Calu3 (cell line): ENCODE results near the gene ARHGEF16. TPM values are rescaled to one million over a fixed set of nuclear protein-coding genes. Genes with fewer than 3 reads are reported as not detected.

Source experiments
- BruUV-seq: library from RNA; stranded (reverse); fragments of 400-500 nt; replicated peaks from 2 replicates; lab custom pipeline; 2021; lab: Mats Ljungman, UMichigan
- CTCF ChIA-PET: fragments of 300-600 bp; sonication (Branson Sonifier 250); formaldehyde crosslinking; loops from one replicate; lab custom pipeline; 2022; ENCODE audit warnings: antibody characterized with exemption; lab: Charles Lee
- DNase-seq: peaks from one replicate; pipeline ENCODE4 v3.0.0; 2022
- H3K27ac Mint-ChIP-seq: one replicate; pipeline ENCODE4 v1.8.0; 2022; ENCODE audit warnings: mixed read lengths; ENCODE audit not compliant: unreplicated experiment
- H3K27me3 Mint-ChIP-seq: one replicate; pipeline ENCODE4 v1.8.0; 2022; ENCODE audit warnings: mixed read lengths; ENCODE audit not compliant: unreplicated experiment
- H3K36me3 Mint-ChIP-seq: one replicate; pipeline ENCODE4 v1.8.0; 2022; ENCODE audit warnings: mild to moderate bottlenecking, moderate library complexity, mixed read lengths; ENCODE audit not compliant: insufficient read depth, unreplicated experiment
- H3K4me1 Mint-ChIP-seq: one replicate; pipeline ENCODE4 v1.8.0; 2022; ENCODE audit warnings: mild to moderate bottlenecking, low read depth, mixed read lengths; ENCODE audit not compliant: unreplicated experiment
- H3K4me3 Mint-ChIP-seq: one replicate; pipeline ENCODE4 v1.8.0; 2022; ENCODE audit warnings: mild to moderate bottlenecking, low read depth, moderate library complexity, mixed read lengths; ENCODE audit not compliant: unreplicated experiment
- H3K9me3 Mint-ChIP-seq: one replicate; pipeline ENCODE4 v1.8.0; 2022; ENCODE audit warnings: low read depth, mixed read lengths; ENCODE audit not compliant: unreplicated experiment
- intact Hi-C: fragments of 100-400 bp; cut with micrococcal nuclease; formaldehyde crosslinking; loops from one replicate; pipeline ENCODE4 v1.10.0; 2022; ENCODE audit not compliant: unreplicated experiment
- total RNA-seq: library from RNA; stranded (reverse); gene quantifications from 2 replicates; pipeline ENCODE4 v1.2.3, GENCODE V29; 2022
- TF ChIP-seq, protein P1 (sequence below): fragments of 200-600 bp; IDR thresholded peaks from one replicate; pipeline ENCODE4 v1.8.0; 2022; ENCODE audit warnings: antibody characterized with exemption; ENCODE audit not compliant: unreplicated experiment

ARHGEF16 gene
- total RNA-seq, 1 experiment from 2014 or later: 24.2 TPM

- TF ChIP-seq, protein P1, sequence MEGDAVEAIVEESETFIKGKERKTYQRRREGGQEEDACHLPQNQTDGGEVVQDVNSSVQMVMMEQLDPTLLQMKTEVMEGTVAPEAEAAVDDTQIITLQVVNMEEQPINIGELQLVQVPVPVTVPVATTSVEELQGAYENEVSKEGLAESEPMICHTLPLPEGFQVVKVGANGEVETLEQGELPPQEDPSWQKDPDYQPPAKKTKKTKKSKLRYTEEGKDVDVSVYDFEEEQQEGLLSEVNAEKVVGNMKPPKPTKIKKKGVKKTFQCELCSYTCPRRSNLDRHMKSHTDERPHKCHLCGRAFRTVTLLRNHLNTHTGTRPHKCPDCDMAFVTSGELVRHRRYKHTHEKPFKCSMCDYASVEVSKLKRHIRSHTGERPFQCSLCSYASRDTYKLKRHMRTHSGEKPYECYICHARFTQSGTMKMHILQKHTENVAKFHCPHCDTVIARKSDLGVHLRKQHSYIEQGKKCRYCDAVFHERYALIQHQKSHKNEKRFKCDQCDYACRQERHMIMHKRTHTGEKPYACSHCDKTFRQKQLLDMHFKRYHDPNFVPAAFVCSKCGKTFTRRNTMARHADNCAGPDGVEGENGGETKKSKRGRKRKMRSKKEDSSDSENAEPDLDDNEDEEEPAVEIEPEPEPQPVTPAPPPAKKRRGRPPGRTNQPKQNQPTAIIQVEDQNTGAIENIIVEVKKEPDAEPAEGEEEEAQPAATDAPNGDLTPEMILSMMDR: no peak
- H3K27me3 Mint-ChIP-seq: no peaks in the 10 kb centered on the region
- no peak for DNase-seq
- CTCF ChIA-PET: no interaction called here
- intact Hi-C loops: no loop called here
- no peak overlapping the region for H3K27ac Mint-ChIP-seq
- H3K4me3 Mint-ChIP-seq: no peak overlapping the region
- H3K9me3 Mint-ChIP-seq: no peaks in the 10 kb centered on the region
- peaks cover 20% of the 10 kb centered on the region for H3K4me1 Mint-ChIP-seq
- no TSS peak for BruUV-seq
- H3K36me3 Mint-ChIP-seq: peaks cover 21% of the 10 kb centered on the region
These were observed 9.6 kb downstream of the ARHGEF16 start for GRCh38 chr1:3463891-3464648.

- CTCF ChIA-PET: no interaction called here
- H3K4me1 Mint-ChIP-seq: peaks cover 14% of the 10 kb centered on the region
- no peak overlapping the region for H3K27ac Mint-ChIP-seq
- no peak overlapping the region for H3K4me3 Mint-ChIP-seq
- no TSS peak for BruUV-seq
- TF ChIP-seq, protein P1: no peak
- peaks cover 21% of the 10 kb centered on the region for H3K36me3 Mint-ChIP-seq
- no peaks in the 10 kb centered on the region for H3K9me3 Mint-ChIP-seq
- DNase-seq: no peak
- intact Hi-C loops: no loop called here
- H3K27me3 Mint-ChIP-seq: no peaks in the 10 kb centered on the region
These were observed 10.2 kb downstream of the ARHGEF16 start for GRCh38 chr1:3464649-3465025.

GRCh38 chr1:3465091-3465934, 10.8 kb downstream of the ARHGEF16 start:
- Mint-ChIP-seq H3K36me3 (peaks cover 20% of the 10 kb centered on the region), H3K9me3 (no peaks in the 10 kb centered on the region), H3K27me3 (no peaks in the 10 kb centered on the region), H3K4me3 (no peak overlapping the region), H3K27ac (no peak overlapping the region), H3K4me1 (peaks cover 7% of the 10 kb centered on the region)
- intact Hi-C loops: no loop called here
- TF ChIP-seq, protein P1: no peak
- DNase-seq: no peak
- CTCF ChIA-PET: no interaction called here
- BruUV-seq: no TSS peak

DNA sequence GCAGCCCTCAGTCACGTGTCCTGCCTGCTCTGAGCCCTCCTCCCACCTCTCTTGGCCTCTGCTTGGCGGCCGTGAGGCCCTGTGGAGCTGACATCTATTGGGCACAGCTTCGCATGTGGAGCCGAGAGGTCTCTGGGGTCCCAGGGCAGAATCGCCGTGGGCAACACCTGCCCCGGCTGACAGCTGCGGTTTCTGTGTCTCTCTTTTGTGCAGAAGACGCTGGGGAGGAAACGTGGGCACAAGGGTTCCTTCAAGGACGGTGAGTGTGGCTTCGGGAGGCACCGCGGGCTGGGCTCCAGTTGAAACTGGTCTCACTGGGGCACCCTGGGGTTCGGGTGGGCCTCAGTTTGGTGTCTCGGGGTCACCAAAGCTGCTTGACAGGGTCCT, 11.5 kb downstream of the ARHGEF16 start:
- TF ChIP-seq, protein P1: no peak
- CTCF ChIA-PET: interaction anchor here (0.6 kb wide), 1 partner anchor 1461 kb away, joined by 3 read pairs; no protein-coding TSS in a partner anchor
- Mint-ChIP-seq H3K27ac (no peak overlapping the region), H3K27me3 (no peaks in the 10 kb centered on the region), H3K4me1 (peaks cover under 1% of the 10 kb centered on the region), H3K9me3 (no peaks in the 10 kb centered on the region), H3K36me3 (peaks cover 18% of the 10 kb centered on the region), H3K4me3 (no peak overlapping the region)
- no peak for DNase-seq
- intact Hi-C loops: no loop called here
- BruUV-seq: no TSS peak
